ENCODE results near the gene ADORA2B.

- TF ChIP-seq, protein P1, sequence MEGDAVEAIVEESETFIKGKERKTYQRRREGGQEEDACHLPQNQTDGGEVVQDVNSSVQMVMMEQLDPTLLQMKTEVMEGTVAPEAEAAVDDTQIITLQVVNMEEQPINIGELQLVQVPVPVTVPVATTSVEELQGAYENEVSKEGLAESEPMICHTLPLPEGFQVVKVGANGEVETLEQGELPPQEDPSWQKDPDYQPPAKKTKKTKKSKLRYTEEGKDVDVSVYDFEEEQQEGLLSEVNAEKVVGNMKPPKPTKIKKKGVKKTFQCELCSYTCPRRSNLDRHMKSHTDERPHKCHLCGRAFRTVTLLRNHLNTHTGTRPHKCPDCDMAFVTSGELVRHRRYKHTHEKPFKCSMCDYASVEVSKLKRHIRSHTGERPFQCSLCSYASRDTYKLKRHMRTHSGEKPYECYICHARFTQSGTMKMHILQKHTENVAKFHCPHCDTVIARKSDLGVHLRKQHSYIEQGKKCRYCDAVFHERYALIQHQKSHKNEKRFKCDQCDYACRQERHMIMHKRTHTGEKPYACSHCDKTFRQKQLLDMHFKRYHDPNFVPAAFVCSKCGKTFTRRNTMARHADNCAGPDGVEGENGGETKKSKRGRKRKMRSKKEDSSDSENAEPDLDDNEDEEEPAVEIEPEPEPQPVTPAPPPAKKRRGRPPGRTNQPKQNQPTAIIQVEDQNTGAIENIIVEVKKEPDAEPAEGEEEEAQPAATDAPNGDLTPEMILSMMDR (IDR thresholded peaks at IDR 0.05) = no peak
- no peak for TF ChIP-seq EZH2 (IDR thresholded peaks at IDR 0.05)
- TF ChIP-seq EZH2phosphoT487 (IDR thresholded peaks at IDR 0.05) = no peak
These were observed 21.9 kb downstream of the ADORA2B start for GRCh38 chr17:15966879-15967248.

Measured in neural progenitor cell (in vitro differentiated cells).